Progenitor cell of endocrine pancreas (in vitro differentiated cells): ENCODE data around the gene GATM. TPM values are rescaled to one million over a fixed set of nuclear protein-coding genes. Genes with fewer than 3 reads are reported as not detected.

Experiments used
- DNase-seq: peaks from one replicate; pipeline ENCODE4 v3.0.0; 2021; ENCODE audit warnings: low spot score; ENCODE audit not compliant: unreplicated experiment
- H3K27ac Mint-ChIP-seq: 2 replicates; pipeline ENCODE4 v1.8.0; 2021; ENCODE audit warnings: mild to moderate bottlenecking, moderate library complexity, mixed read lengths
- H3K27me3 Mint-ChIP-seq: 2 replicates; pipeline ENCODE4 v1.8.0; 2021; ENCODE audit warnings: mixed read lengths
- H3K36me3 Mint-ChIP-seq: 2 replicates; pipeline ENCODE4 v1.8.0; 2022; ENCODE audit warnings: mixed read lengths; ENCODE audit not compliant: insufficient read depth
- H3K4me1 Mint-ChIP-seq: 2 replicates; pipeline ENCODE4 v1.8.0; 2021; ENCODE audit warnings: low read depth, mixed read lengths
- H3K4me3 Mint-ChIP-seq: 2 replicates; pipeline ENCODE4 v1.8.0; 2021; ENCODE audit warnings: low read depth, mild to moderate bottlenecking, moderate library complexity, mixed read lengths
- H3K9me3 Mint-ChIP-seq: 2 replicates; pipeline ENCODE4 v1.8.0; 2021; ENCODE audit warnings: low read depth, mixed read lengths
- CTCF ChIP-seq: fragments of 200-600 bp; sonication (generic); IDR thresholded peaks from one replicate; pipeline ENCODE4 v1.5.0; 2021; ENCODE audit warnings: antibody characterized with exemption, mild to moderate bottlenecking; ENCODE audit not compliant: unreplicated experiment
- total RNA-seq: library from RNA; stranded (reverse); gene quantifications from 2 replicates; pipeline ENCODE4 v1.2.1, GENCODE V29; 2021

GATM gene
- total RNA-seq, 1 donor from 2014 or later: 64.1 TPM

- TF ChIP-seq CTCF: no peak
- no peak for DNase-seq
- H3K27me3 Mint-ChIP-seq: peaks cover 56% of the 10 kb centered on the region
Observed at GRCh38 chr15:45377609-45378148, 665 bp downstream of the GATM start.

GRCh38 chr15:45376967-45377608 is 1.3 kb downstream of the GATM start:
- Mint-ChIP-seq H3K4me3 (peak overlapping the region; percentile 83), H3K36me3 (peaks cover 12% of the 10 kb centered on the region), H3K27me3 (peaks cover 55% of the 10 kb centered on the region), H3K4me1 (peaks cover 38% of the 10 kb centered on the region), H3K27ac (peak overlapping the region; percentile 78), H3K9me3 (peaks cover 3% of the 10 kb centered on the region)
- TF ChIP-seq CTCF: no peak
- no peak for DNase-seq

More at GRCh38 chr15:45377609-45378148, 665 bp downstream of the GATM start:
- peak overlapping the region; percentile 78 for H3K27ac Mint-ChIP-seq
- H3K9me3 Mint-ChIP-seq: peaks cover 3% of the 10 kb centered on the region
- peak overlapping the region; percentile 83 for H3K4me3 Mint-ChIP-seq
- H3K36me3 Mint-ChIP-seq: peaks cover 12% of the 10 kb centered on the region
- peaks cover 32% of the 10 kb centered on the region for H3K4me1 Mint-ChIP-seq

GRCh38 chr15:45376300-45376928 is 1.9 kb downstream of the GATM start:
- no peak for DNase-seq
- no peak for TF ChIP-seq CTCF
- peaks cover 3% of the 10 kb centered on the region for H3K9me3 Mint-ChIP-seq
- peaks cover 38% of the 10 kb centered on the region for H3K4me1 Mint-ChIP-seq
- H3K27me3 Mint-ChIP-seq: peaks cover 50% of the 10 kb centered on the region
- peaks cover 12% of the 10 kb centered on the region for H3K36me3 Mint-ChIP-seq
- H3K27ac Mint-ChIP-seq: peak overlapping the region; percentile 50
- H3K4me3 Mint-ChIP-seq: peak overlapping the region; percentile 83

DNA sequence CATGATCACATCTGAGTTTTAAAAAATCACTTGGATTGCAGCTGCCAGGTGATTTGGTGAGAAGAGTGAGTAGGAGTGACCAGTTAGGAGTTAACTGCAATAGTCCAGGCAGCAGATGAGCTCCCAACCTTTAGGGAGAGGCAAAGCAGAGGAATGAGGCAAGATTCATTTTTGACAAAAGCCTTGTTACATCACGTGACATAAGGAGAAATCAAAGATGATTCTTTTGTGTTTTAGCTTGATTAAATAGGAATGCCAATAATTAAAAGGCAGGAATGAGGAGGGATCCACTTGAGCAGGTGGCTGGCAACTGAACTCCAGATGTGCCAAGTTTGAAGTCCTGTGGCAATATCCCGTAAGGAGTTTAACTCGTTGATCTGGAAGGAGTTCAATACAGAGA is 2.5 kb downstream of the GATM start:
- no peak for TF ChIP-seq CTCF
- H3K4me1 Mint-ChIP-seq: peaks cover 38% of the 10 kb centered on the region
- H3K36me3 Mint-ChIP-seq: peaks cover 12% of the 10 kb centered on the region
- peaks cover 45% of the 10 kb centered on the region for H3K27me3 Mint-ChIP-seq
- peaks cover 3% of the 10 kb centered on the region for H3K9me3 Mint-ChIP-seq
- peak overlapping the region; percentile 83 for H3K4me3 Mint-ChIP-seq
- DNase-seq: no peak
- H3K27ac Mint-ChIP-seq: no peak overlapping the region

DNA sequence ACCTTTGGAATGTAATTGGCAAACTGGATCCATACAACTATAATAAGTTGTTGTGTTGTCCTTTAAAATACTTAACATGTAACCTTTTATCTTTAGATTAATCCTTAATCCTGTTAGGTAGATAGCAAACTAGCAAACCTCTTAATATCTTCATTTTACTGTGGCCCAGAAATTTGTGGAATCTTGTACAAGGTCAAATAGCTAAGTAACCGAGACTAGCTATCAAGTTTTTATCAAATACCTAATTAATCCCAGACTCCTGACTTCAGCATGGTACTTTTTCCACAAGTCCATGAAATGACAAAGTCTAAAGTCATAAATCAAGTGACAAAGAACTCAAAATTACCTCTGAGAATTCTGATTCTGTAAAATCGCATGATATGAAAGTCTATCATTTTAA is 4.4 kb downstream of the GATM start:
- peaks cover 3% of the 10 kb centered on the region for H3K9me3 Mint-ChIP-seq
- no peak overlapping the region for H3K27ac Mint-ChIP-seq
- peaks cover 44% of the 10 kb centered on the region for H3K4me1 Mint-ChIP-seq
- no peak for TF ChIP-seq CTCF
- peaks cover 15% of the 10 kb centered on the region for H3K36me3 Mint-ChIP-seq
- DNase-seq: no peak
- peaks cover 31% of the 10 kb centered on the region for H3K27me3 Mint-ChIP-seq
- H3K4me3 Mint-ChIP-seq: peak overlapping the region; percentile 27
